GM12878 (cell line): Measurements from ENCODE around the gene HDAC8. TPM values are rescaled to one million over a fixed set of nuclear protein-coding genes. Genes with fewer than 3 reads are reported as not detected.

Source experiments
- BCL3 ChIP-seq: IDR thresholded peaks from 2 replicates; pipeline ENCODE4 v1.6.1; 2011; ENCODE audit warnings: borderline replicate concordance, low read depth, mild to moderate bottlenecking, moderate library complexity, low read length; ENCODE audit not compliant: insufficient read depth, poor library complexity, severe bottlenecking
- CHD2 ChIP-seq: IDR thresholded peaks from 2 replicates; pipeline ENCODE4 v1.6.1; 2011; ENCODE audit warnings: low read depth, low read length, improper control_type of control experiment, borderline replicate concordance
- GATAD2B ChIP-seq: fragments of 450-650 bp; conservative IDR thresholded peaks from 2 replicates; pipeline ENCODE4 v1.6.1; 2017; ENCODE audit warnings: low read depth, mild to moderate bottlenecking, moderate library complexity
- HSF1 ChIP-seq: fragments of 150-350 bp; IDR thresholded peaks from 2 replicates; pipeline ENCODE4 v1.6.1; 2014; ENCODE audit warnings: mild to moderate bottlenecking, low read depth, low read length
- IRF4 ChIP-seq: IDR thresholded peaks from 2 replicates; pipeline ENCODE4 v1.6.1; 2011; ENCODE audit warnings: low read depth, low read length
- KLF5 ChIP-seq: fragments of 450-650 bp; IDR thresholded peaks from 2 replicates; pipeline ENCODE4 v1.6.1; 2014; ENCODE audit warnings: mild to moderate bottlenecking; ENCODE audit not compliant: partially characterized antibody
- NR2F1 ChIP-seq: fragments of 450-650 bp; conservative IDR thresholded peaks from 2 replicates; pipeline ENCODE4 v1.6.1; 2017; ENCODE audit warnings: mild to moderate bottlenecking
- REST ChIP-seq: IDR thresholded peaks from 2 replicates; pipeline ENCODE4 v1.6.1; 2012; ENCODE audit warnings: mild to moderate bottlenecking, low read depth, low read length
- SMAD1 ChIP-seq: fragments of 450-650 bp; IDR thresholded peaks from 2 replicates; pipeline ENCODE4 v1.6.1; 2018; ENCODE audit warnings: mild to moderate bottlenecking, low read depth; ENCODE audit not compliant: partially characterized antibody
- SRF ChIP-seq, 2 experiments: IDR thresholded peaks; 2 replicates each; pipeline ENCODE4 v1.6.1; 2011; ENCODE audit warnings: low read depth in 2 of 2, low read length in 2 of 2, mild to moderate bottlenecking in 1 of 2, moderate library complexity in 1 of 2
- ZBTB11 ChIP-seq: fragments of 450-650 bp; formaldehyde crosslinking; IDR thresholded peaks from 2 replicates; pipeline ENCODE4 v1.5.0; 2022; ENCODE audit warnings: mild to moderate bottlenecking, missing genetic modification characterization
- ZBTB4 ChIP-seq: fragments of 450-650 bp; formaldehyde crosslinking; IDR thresholded peaks from 2 replicates; pipeline ENCODE4 v1.4.0; 2022; ENCODE audit warnings: mild to moderate bottlenecking, moderate library complexity
- ZNF207 ChIP-seq: fragments of 450-650 bp; IDR thresholded peaks from 2 replicates; pipeline ENCODE4 v1.6.1; 2014; ENCODE audit warnings: antibody characterized with exemption, mild to moderate bottlenecking, borderline replicate concordance
- ZNF622 ChIP-seq: fragments of 450-650 bp; IDR thresholded peaks from 2 replicates; pipeline ENCODE4 v1.6.1; 2017; ENCODE audit warnings: mild to moderate bottlenecking, inconsistent platforms
- polyA plus RNA-seq, 11 experiments: library from polyadenylated mRNA; depleted of rRNA in 4 of 11; unstranded in 6 of 11; stranded (reverse) in 5 of 11; fragments of >200 nt; fragmentation: Nextera tagmentation in 4 of 11; fragmentation: Illumina TruSeq in 1 of 11; extraction: Ambion mirVana in 4 of 11; extraction: Trizol in 1 of 11; gene quantifications; 1 replicate in 1 of 11; 2 replicates in 10 of 11; pipeline versions ENCODE4 v1.2.1 to v1.2.3, GENCODE V29; 2011 to 2016; ENCODE audit warnings: inconsistent platforms in 2 of 11, missing spikeins in 2 of 11, low read depth in 1 of 11
- total RNA-seq, 4 experiments: library from RNA; depleted of rRNA in 3 of 4; stranded (reverse); fragments of >200 nt in 3 of 4; fragmentation: Illumina TruSeq in 1 of 4; extraction: Trizol in 1 of 4; gene quantifications; 2 replicates each; pipeline versions ENCODE4 v1.2.1 to v1.2.3, GENCODE V29; 2013 to 2021

HDAC8 gene
- total and polyA plus RNA-seq, 10 of the 15 experiments (the other 5 are each of a cell fraction or from before 2014, with no cell fraction given), result 18.1 to 34.7 (median 29.1) TPM

GRCh38 chrX:72572248-72573157 lies at the start of gene HDAC8 (continued):
- TF ChIP-seq ZBTB4, result no peak
- TF ChIP-seq ZBTB11, result peak; percentile 90
- TF ChIP-seq GATAD2B, result no peak
- no peak for TF ChIP-seq SMAD1
- TF ChIP-seq HSF1, result no peak
- no peak for TF ChIP-seq IRF4
- 0 out of 4 replicates have a peak, but pooled peaks of 1 of the 2 experiments have one; percentile 40 for TF ChIP-seq SRF (IDR thresholded peaks at IDR 0.05; ENCODE audit: low read depth in 2 of 2, low read length in 2 of 2)
- TF ChIP-seq ZNF622, result no peak
- TF ChIP-seq ZNF207, result peak; percentile 82
- no peak for TF ChIP-seq REST
- no peak for TF ChIP-seq NR2F1
- no peak for TF ChIP-seq CHD2
- TF ChIP-seq BCL3, result no peak
- TF ChIP-seq KLF5, result no peak
